NCI-H1105 (cell line): ENCODE measurements around the gene NDUFAF2.
"Not testable (repeated sequence)": the region's sequence is repeated elsewhere in the genome, so short reads cannot be mapped to it uniquely, and the experiment has no call there.

Source experiments
- DNase-seq: peaks from one replicate; lab custom pipeline; 2025; lab: John Stamatoyannopoulos, UW

Gene NDUFAF2

GRCh38 chr5:61177716-61178115 lies 232.7 kb downstream of the NDUFAF2 start:
- no peak for DNase-seq

GRCh38 chr5:61178702-61179101 lies 233.7 kb downstream of the NDUFAF2 start:
- no peak for DNase-seq

GRCh38 chr5:61180886-61181285 lies 235.9 kb downstream of the NDUFAF2 start:
- DNase-seq: no peak

GRCh38 chr5:61182449-61182848 lies 237.4 kb downstream of the NDUFAF2 start:
- DNase-seq: no peak

DNA sequence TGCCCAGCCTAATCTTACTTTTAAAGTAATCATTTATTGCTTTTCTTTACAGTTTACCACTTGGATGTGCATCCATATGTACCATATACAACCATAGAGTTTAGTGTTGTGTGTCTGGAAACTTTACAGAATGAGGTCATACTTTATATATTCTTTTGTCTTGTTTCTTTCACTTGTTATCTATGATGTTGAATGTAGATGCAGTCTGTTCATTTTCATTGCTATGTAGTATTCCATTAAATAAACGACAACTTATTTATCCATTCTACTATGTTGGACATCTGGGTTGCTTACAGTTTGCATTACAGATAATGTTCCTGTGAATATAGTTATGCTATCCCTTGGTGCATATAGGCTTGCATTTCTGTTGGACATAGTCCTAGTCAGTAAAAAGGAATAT lies 238.5 kb downstream of the NDUFAF2 start:
- no peak for DNase-seq

DNA sequence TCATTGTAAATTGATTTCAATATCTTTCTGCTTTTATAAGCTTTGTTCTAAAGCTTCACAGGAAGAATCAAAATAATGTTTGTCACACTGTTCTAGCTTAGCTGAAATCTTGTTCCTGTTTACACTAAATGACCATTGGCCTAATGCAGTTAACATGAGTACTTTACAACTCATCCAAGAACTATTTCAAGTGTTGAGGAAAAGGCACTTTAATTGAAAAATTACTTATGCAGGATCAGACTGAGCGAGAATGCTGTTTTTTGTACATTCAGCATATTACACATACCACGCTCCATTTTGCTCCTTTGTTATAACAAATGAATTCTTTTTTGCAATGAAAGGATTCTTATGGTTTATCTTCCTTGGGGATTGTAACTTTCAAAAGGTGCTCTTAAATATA lies 239.7 kb downstream of the NDUFAF2 start:
- DNase-seq: no peak

DNA sequence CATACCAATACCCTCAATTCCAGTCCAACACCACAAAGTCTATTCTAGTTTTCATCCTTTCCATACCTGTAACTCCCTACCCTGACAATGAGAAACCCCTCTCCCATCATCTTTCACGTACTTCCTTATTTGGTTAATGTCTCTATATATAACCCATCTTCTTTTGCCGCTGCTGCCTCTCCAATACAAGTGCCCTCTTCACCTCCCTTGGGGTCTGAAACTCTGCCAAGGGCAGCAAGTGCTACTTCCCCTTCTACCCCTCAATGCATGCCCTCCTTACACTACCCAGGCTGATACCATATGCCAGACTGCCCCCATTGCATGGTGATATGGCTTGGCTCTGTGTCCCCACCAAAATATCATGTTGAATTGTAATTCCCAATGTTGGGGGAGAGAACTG lies 241.6 kb downstream of the NDUFAF2 start:
- no peak for DNase-seq

GRCh38 chr5:61187352-61187751 lies 242.3 kb downstream of the NDUFAF2 start:
- DNase-seq: not testable (repeated sequence)

GRCh38 chr5:61187826-61188225 lies 242.8 kb downstream of the NDUFAF2 start:
- not testable (repeated sequence) for DNase-seq

DNA sequence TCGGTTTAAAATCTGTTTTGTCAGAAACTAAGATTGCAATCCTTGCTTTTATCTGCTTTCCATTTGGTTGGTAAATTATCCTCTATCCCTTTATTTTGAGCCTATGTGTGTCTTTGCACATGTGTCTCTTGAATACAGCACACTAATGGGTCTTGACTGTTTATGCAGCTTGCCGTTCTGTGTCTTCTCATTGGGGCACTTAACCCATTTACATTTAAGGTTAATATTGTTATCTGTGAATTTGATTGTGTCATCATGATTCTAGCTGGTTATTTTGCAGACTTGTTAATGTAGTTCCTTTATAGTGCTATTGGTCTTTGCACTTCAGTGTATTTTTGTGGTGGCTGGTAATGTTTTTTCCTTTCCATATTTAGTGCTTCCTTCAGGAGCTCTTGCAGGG lies 253.6 kb downstream of the NDUFAF2 start:
- DNase-seq: no peak

DNA sequence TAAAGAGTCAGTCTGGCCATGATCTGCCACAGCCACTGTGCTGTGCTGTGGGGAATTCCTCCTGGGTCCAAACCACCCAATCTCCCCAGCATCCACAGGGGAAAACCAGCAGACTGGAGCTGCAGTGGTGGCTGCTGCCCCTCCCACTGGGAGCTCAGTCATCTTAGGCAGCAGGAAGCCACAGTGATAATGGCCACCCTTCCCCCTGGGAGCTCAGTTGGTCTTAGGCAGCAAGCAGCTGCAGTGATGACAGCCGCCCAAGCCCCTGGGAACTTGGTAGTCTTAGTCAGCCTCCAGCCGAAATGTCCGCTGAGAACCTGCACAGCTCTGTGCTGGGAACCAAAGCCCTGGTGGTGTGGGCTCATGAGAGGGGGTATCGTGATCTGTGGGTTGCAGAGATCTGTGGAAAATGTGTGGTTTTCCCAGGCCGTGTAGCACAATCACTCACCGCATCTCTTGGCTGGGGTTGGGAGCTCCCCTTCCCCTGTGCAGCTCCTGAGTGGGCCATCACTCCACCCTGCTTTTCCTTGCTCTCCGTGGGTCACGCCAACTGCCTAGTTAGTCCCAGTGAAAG lies 255.7 kb downstream of the NDUFAF2 start:
- DNase-seq: no peak

DNA sequence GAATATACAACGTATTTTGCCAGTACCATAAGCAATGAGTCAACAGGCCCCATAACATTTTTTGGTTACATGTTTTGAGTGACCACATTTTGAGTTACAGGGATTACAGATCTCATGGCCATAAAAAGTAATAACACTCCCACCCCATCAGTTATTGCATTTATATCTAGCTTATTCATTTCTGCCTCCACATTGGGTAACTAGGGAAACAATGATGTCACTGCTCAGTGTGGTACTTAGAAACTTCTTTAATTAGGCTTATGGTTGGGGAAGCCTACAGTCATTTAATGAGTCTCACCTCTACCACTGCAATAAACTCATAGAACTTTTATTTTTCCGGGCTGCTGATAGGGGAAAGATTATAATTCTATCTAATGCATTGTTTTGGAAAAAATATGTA lies 257.2 kb downstream of the NDUFAF2 start:
- no peak for DNase-seq
